Sigmoid colon (tissue), 7 donors: ENCODE measurements around the gene TEN1. TPM values are rescaled to one million over a fixed set of nuclear protein-coding genes. Genes with fewer than 3 reads are reported as not detected.

Experiments
- DNase-seq: peaks from one replicate; pipeline ENCODE4 v3.0.0-alpha.2; 2019
- H3K27ac ChIP-seq, 4 donors: fragments of 200-600 bp; sonication (generic); one replicate each; pipeline ENCODE4 v1.5.1; 2016 to 2019; ENCODE audit warnings: mild to moderate bottlenecking in 1 of 4
- H3K27me3 ChIP-seq, 3 donors: fragments of 200-600 bp; sonication (generic); one replicate each; pipeline ENCODE4 v1.5.1; 2019; ENCODE audit warnings: mild to moderate bottlenecking in 1 of 3
- H3K36me3 ChIP-seq, 4 donors: fragments of 200-600 bp; sonication (generic); one replicate each; pipeline ENCODE4 v1.5.1; 2016 to 2019
- H3K4me1 ChIP-seq, 4 donors: fragments of 200-600 bp; sonication (generic); one replicate each; pipeline ENCODE4 v1.5.1; 2017 to 2019
- H3K4me3 ChIP-seq, 4 donors: fragments of 200-600 bp; sonication (generic); one replicate each; pipeline ENCODE4 v1.5.1; 2017 to 2019; ENCODE audit warnings: mild to moderate bottlenecking in 2 of 4, moderate library complexity in 1 of 4
- H3K9me3 ChIP-seq, 4 donors: fragments of 200-600 bp in 3 of 4; sonication (generic) in 3 of 4; one replicate each; pipeline versions ENCODE4 v1.5.1 to v1.6.1; 2013 to 2019
- CTCF ChIP-seq, 4 experiments: fragments of 450-650 bp in 3 of 4; fragments of 200-600 bp in 1 of 4; IDR thresholded peaks; one replicate each; pipeline ENCODE4 v1.5.1; 2016 to 2019; ENCODE audit warnings: antibody characterized with exemption in 4 of 4, mild to moderate bottlenecking in 3 of 4, moderate library complexity in 2 of 4
- EP300 ChIP-seq, 4 donors: sonication (generic); formaldehyde crosslinking; IDR thresholded peaks; one replicate each; pipeline ENCODE4 v1.6.1; 2017; ENCODE audit warnings: antibody characterized with exemption in 4 of 4
- POLR2A ChIP-seq, 2 donors: fragments of 450-650 bp; IDR thresholded peaks; one replicate each; pipeline ENCODE4 v1.6.1; 2016; ENCODE audit warnings: antibody characterized with exemption in 2 of 2, mild to moderate bottlenecking in 2 of 2, moderate library complexity in 2 of 2
- POLR2AphosphoS5 ChIP-seq, 4 donors: sonication (generic); formaldehyde crosslinking; IDR thresholded peaks; one replicate each; pipeline ENCODE4 v1.6.1; 2017; ENCODE audit warnings: antibody characterized with exemption in 4 of 4
- WGBS, 2 donors: extraction: QIAGEN DNeasy Blood & Tissue Kit; methylation state at CpG; one replicate each; pipeline ENCODE4 v1.1.7; 2013; 5-methylcytosine and 5-hydroxymethylcytosine counted together
- intact Hi-C: fragments of 100-400 bp; cut with DNase I; formaldehyde crosslinking; loops from one replicate; pipeline ENCODE4 v1.15.1; 2023
- polyA plus RNA-seq, 3 donors: library from polyadenylated mRNA; stranded (reverse); fragments of 200-250 nt; gene quantifications; one replicate each; pipeline ENCODE4 v1.2.3, GENCODE V29; 2013
- total RNA-seq, 4 donors: library from RNA; depleted of rRNA; stranded (reverse); fragments of >200 nt; gene quantifications; one replicate each; pipeline ENCODE4 v1.1.0, GENCODE V29; 2016
- donor health status: healthy with polysubstance abuse.
- donor health status: Bipolar disorder and iron deficiency.
- donor health status: healthy.

Gene TEN1
- total and polyA plus RNA-seq, 7 donors, result 5.3 to 78.8 (median 14.8) TPM

DNA sequence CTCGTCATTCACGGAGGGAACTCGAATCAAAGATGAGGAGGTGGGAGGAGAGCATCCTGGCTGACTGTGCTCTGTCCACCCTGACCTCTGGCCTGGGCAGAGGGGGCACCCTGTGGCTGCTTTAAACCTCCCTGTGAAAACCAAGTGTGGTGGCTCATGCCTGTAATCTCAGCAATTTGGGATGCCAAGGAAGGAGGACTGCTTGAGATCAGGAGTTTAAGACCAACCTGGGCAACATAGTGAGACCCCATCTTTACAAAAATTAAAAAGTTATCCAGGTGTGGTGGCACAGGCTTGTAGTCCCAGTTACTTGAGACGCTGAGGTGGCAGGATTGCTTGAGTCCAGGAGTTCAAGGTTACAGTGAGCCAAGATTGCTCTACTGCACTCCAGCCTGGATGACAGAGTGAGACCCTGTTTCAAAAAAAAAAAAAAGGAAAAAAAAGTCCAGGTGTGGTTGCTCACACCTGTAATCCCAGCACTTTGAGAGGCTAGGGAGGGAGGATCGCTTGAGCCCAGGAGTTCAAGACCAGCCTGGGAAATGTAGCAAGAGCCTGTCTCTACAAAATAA lies 15.8 kb downstream of the TEN1 start:
- Histone ChIP-seq H3K27me3 (no peaks in the 10 kb centered on the region), H3K4me1 (peaks cover 0 to 8% (median 2%) of the 10 kb centered on the region in 4 donors), H3K9me3 (no peaks in the 10 kb centered on the region), H3K27ac (no peak overlapping the region), H3K36me3 (peaks cover 0 to 32% (median 2%) of the 10 kb centered on the region in 4 donors), H3K4me3 (no peak overlapping the region)
- no peak for DNase-seq
- TF ChIP-seq POLR2A (IDR thresholded peaks at IDR 0.05) (no peak), POLR2AphosphoS5 (IDR thresholded peaks at IDR 0.05) (no peak), CTCF (IDR thresholded peaks at IDR 0.05) (no peak), EP300 (IDR thresholded peaks at IDR 0.05) (no peak)
- intact Hi-C loops, result no loop called here
- WGBS, 2 donors, result 64 to 90% methylated on average over 5 of the region's 5 CpGs

GRCh38 chr17:75995385-75995925 lies 16.4 kb downstream of the TEN1 start:
- Histone ChIP-seq H3K4me1 (peaks cover 0 to 14% (median 4%) of the 10 kb centered on the region in 4 donors), H3K27me3 (no peaks in the 10 kb centered on the region), H3K36me3 (peaks cover 0 to 32% (median 2%) of the 10 kb centered on the region in 4 donors), H3K4me3 (no peak overlapping the region), H3K9me3 (no peaks in the 10 kb centered on the region), H3K27ac (no peak overlapping the region)
- DNase-seq, result peak; percentile 26
- TF ChIP-seq CTCF (IDR thresholded peaks at IDR 0.05) (no peak), POLR2AphosphoS5 (IDR thresholded peaks at IDR 0.05) (no peak), EP300 (IDR thresholded peaks at IDR 0.05) (no peak), POLR2A (IDR thresholded peaks at IDR 0.05) (no peak)
- 75 to 91% methylated on average over 7 of the region's 7 CpGs for WGBS, 2 donors
- intact Hi-C loops, result no loop called here

- intact Hi-C loops, result no loop called here
- whole genome bisulfite sequencing, 2 donors, result 4 to 16% methylated on average over 18 of the region's 18 CpGs
- H3K9me3 ChIP-seq, result no peaks in the 10 kb centered on the region
- no peak overlapping the region for H3K4me3 ChIP-seq
- TF ChIP-seq POLR2A (IDR thresholded peaks at IDR 0.05) (no peak), POLR2AphosphoS5 (IDR thresholded peaks at IDR 0.05) (no peak), CTCF (IDR thresholded peaks at IDR 0.05) (no peak), EP300 (IDR thresholded peaks at IDR 0.05) (no peak)
- H3K4me1 ChIP-seq, result peaks cover 0 to 16% (median 4%) of the 10 kb centered on the region in 4 donors
- peaks cover 0 to 25% (median 2%) of the 10 kb centered on the region in 4 donors for H3K36me3 ChIP-seq
- H3K27ac ChIP-seq, result peak overlapping the region in 2 of 4 donors; percentile 2 to 42
- DNase-seq, result peak; percentile 68
- H3K27me3 ChIP-seq, result no peaks in the 10 kb centered on the region
Measured at GRCh38 chr17:75996665-75997590, 17.9 kb downstream of the TEN1 start.

- Histone ChIP-seq H3K27me3 (no peaks in the 10 kb centered on the region), H3K4me3 (no peak overlapping the region), H3K9me3 (no peaks in the 10 kb centered on the region), H3K4me1 (peaks cover 0 to 16% (median 4%) of the 10 kb centered on the region in 4 donors), H3K27ac (no peak overlapping the region), H3K36me3 (peaks cover 0 to 23% (median 2%) of the 10 kb centered on the region in 4 donors)
- DNase-seq, result no peak
- 31 to 82% methylated on average over 9 of the region's 9 CpGs for WGBS, 2 donors
- intact Hi-C loops, result no loop called here
- TF ChIP-seq POLR2A (IDR thresholded peaks at IDR 0.05) (no peak), CTCF (IDR thresholded peaks at IDR 0.05) (no peak), POLR2AphosphoS5 (IDR thresholded peaks at IDR 0.05) (no peak), EP300 (IDR thresholded peaks at IDR 0.05) (no peak)
Measured at GRCh38 chr17:75998327-75998795, 19.3 kb downstream of the TEN1 start.
